C4-2B (cell line): ENCODE results near the gene CMTM2.

ENCODE experiments used
- ZFX ChIP-seq: fragments of 450-650 bp; IDR thresholded peaks from 2 replicates; pipeline ENCODE4 v1.6.1; 2017
- TF ChIP-seq, protein P1 (sequence below): fragments of 450-650 bp; conservative IDR thresholded peaks from 2 replicates; pipeline ENCODE4 v1.5.1; 2017; ENCODE audit warnings: mild to moderate bottlenecking

- TF ChIP-seq, protein P1, sequence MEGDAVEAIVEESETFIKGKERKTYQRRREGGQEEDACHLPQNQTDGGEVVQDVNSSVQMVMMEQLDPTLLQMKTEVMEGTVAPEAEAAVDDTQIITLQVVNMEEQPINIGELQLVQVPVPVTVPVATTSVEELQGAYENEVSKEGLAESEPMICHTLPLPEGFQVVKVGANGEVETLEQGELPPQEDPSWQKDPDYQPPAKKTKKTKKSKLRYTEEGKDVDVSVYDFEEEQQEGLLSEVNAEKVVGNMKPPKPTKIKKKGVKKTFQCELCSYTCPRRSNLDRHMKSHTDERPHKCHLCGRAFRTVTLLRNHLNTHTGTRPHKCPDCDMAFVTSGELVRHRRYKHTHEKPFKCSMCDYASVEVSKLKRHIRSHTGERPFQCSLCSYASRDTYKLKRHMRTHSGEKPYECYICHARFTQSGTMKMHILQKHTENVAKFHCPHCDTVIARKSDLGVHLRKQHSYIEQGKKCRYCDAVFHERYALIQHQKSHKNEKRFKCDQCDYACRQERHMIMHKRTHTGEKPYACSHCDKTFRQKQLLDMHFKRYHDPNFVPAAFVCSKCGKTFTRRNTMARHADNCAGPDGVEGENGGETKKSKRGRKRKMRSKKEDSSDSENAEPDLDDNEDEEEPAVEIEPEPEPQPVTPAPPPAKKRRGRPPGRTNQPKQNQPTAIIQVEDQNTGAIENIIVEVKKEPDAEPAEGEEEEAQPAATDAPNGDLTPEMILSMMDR, result no peak
- TF ChIP-seq ZFX, result no peak
Observed at GRCh38 chr16:66601471-66601870, 22.2 kb downstream of the CMTM2 start.
